ENCODE measurements around the gene DST.

DST gene

GRCh38 chr6:56495654-56496053 is 147.0 kb downstream of the DST start:
- DNase-seq (ENCODE audit: extremely low read depth, low read depth): no peak
- H3K4me3 ChIP-seq (replicated peaks; ENCODE audit: low read depth, low read length): no peak overlapping the region
- no peak for TF ChIP-seq CTCF (IDR thresholded peaks at IDR 0.05; ENCODE audit: low read depth, low read length, missing control alignments)

- TF ChIP-seq CTCF (IDR thresholded peaks at IDR 0.05; ENCODE audit: low read depth, low read length, missing control alignments): no peak
- no peak for DNase-seq (ENCODE audit: extremely low read depth, low read depth)
- no peak overlapping the region for H3K4me3 ChIP-seq (replicated peaks; ENCODE audit: low read depth, low read length)
Measured at GRCh38 chr6:56491606-56492328, 150.9 kb downstream of the DST start.

- TF ChIP-seq CTCF (IDR thresholded peaks at IDR 0.05; ENCODE audit: low read depth, low read length, missing control alignments): no peak
- DNase-seq (ENCODE audit: extremely low read depth, low read depth): no peak
- H3K4me3 ChIP-seq (replicated peaks; ENCODE audit: low read depth, low read length): no peak overlapping the region
Measured at GRCh38 chr6:56490993-56491392, 151.7 kb downstream of the DST start.

GRCh38 chr6:56489559-56489958 is 153.1 kb downstream of the DST start:
- no peak for DNase-seq (ENCODE audit: extremely low read depth, low read depth)
- H3K4me3 ChIP-seq (replicated peaks; ENCODE audit: low read depth, low read length): no peak overlapping the region

GRCh38 chr6:56488281-56488680 is 154.4 kb downstream of the DST start:
- DNase-seq (ENCODE audit: extremely low read depth, low read depth): no peak
- no peak for TF ChIP-seq CTCF (IDR thresholded peaks at IDR 0.05; ENCODE audit: low read depth, low read length, missing control alignments)
- no peak overlapping the region for H3K4me3 ChIP-seq (replicated peaks; ENCODE audit: low read depth, low read length)

More at GRCh38 chr6:56489559-56489958, 153.1 kb downstream of the DST start:
- no peak for TF ChIP-seq CTCF (IDR thresholded peaks at IDR 0.05; ENCODE audit: low read depth, low read length, missing control alignments)

- no peak for DNase-seq (ENCODE audit: extremely low read depth, low read depth)
- no peak for TF ChIP-seq CTCF (IDR thresholded peaks at IDR 0.05; ENCODE audit: low read depth, low read length, missing control alignments)
- H3K4me3 ChIP-seq (replicated peaks; ENCODE audit: low read depth, low read length): no peak overlapping the region
Measured at GRCh38 chr6:56486681-56487080, 156.0 kb downstream of the DST start.

GRCh38 chr6:56484669-56485068 is 158.0 kb downstream of the DST start:
- no peak overlapping the region for H3K4me3 ChIP-seq (replicated peaks; ENCODE audit: low read depth, low read length)
- DNase-seq (ENCODE audit: extremely low read depth, low read depth): peak; percentile 60
- TF ChIP-seq CTCF (IDR thresholded peaks at IDR 0.05; ENCODE audit: low read depth, low read length, missing control alignments): no peak

Measured in HFF-Myc (cell line).